Right renal pelvis (tissue), 4 donors: ENCODE measurements around the gene ZNF316. TPM values are rescaled to one million over a fixed set of nuclear protein-coding genes. Genes with fewer than 3 reads are reported as not detected.

ENCODE experiments used
- DNase-seq, 4 donors: peaks; one replicate each; pipeline ENCODE4 v3.0.0-alpha.2; 2013; ENCODE audit warnings: low read depth in 4 of 4, low spot score in 3 of 4, missing footprints in 1 of 4
- polyA plus RNA-seq, 4 donors: library from polyadenylated mRNA; unstranded; fragments of 120-200 nt; gene quantifications; one replicate each; pipeline ENCODE4 v1.2.1, GENCODE V29; 2013; ENCODE audit not compliant: insufficient read length in 4 of 4

ZNF316 gene
- polyA plus RNA-seq, result 10 to 100 TPM; 36.5 to 39.8 (median 37.6) TPM

- DNase-seq, result peak in 1 of 4 donors; percentile 50
Measured at GRCh38 chr7:6636741-6637543, at the start of gene ZNF316. TSS of gene ZNF316 (plus strand) at chr7:6637318. CDS start at chr7:6642410, 5,092 bp downstream.

GRCh38 chr7:6588566-6588965 is 48.6 kb upstream of the ZNF316 start:
- no peak for DNase-seq

GRCh38 chr7:6589151-6589828 is 47.8 kb upstream of the ZNF316 start:
- no peak for DNase-seq

- DNase-seq, result peak; percentile 74 to 80 (median 76)
Measured at GRCh38 chr7:6589829-6590644, 47.1 kb upstream of the ZNF316 start, which contains the start of gene INTS15. TSS of gene INTS15 (plus strand) at chr7:6590021. CDS start at chr7:6590284, 263 bp downstream.

GRCh38 chr7:6590645-6591110 is 46.4 kb upstream of the ZNF316 start:
- DNase-seq, result no peak

- DNase-seq, result no peak
Measured at GRCh38 chr7:6600093-6600492, 37.0 kb upstream of the ZNF316 start.

- DNase-seq, result no peak
Measured at GRCh38 chr7:6604458-6604857, 32.7 kb upstream of the ZNF316 start.

GRCh38 chr7:6606866-6607583 is 30.1 kb upstream of the ZNF316 start:
- DNase-seq, result no peak

- no peak for DNase-seq
Measured at GRCh38 chr7:6607651-6608051, 29.5 kb upstream of the ZNF316 start.

- DNase-seq, result no peak
Measured at GRCh38 chr7:6608081-6608480, 29.0 kb upstream of the ZNF316 start.

GRCh38 chr7:6608794-6609193 is 28.3 kb upstream of the ZNF316 start:
- DNase-seq, result no peak

GRCh38 chr7:6612819-6613218 is 24.3 kb upstream of the ZNF316 start:
- no peak for DNase-seq

GRCh38 chr7:6613706-6614105 is 23.4 kb upstream of the ZNF316 start:
- no peak for DNase-seq

GRCh38 chr7:6614953-6615722 is 22.0 kb upstream of the ZNF316 start, which contains the start of gene ZNF853:
TSS of gene ZNF853 (plus strand) at chr7:6615610. CDS start at chr7:6616175, 565 bp downstream.
- DNase-seq, result no peak

GRCh38 chr7:6615723-6616555 is 21.2 kb upstream of the ZNF316 start:
- DNase-seq, result no peak

GRCh38 chr7:6616854-6617643 is 20.1 kb upstream of the ZNF316 start:
- no peak for DNase-seq

GRCh38 chr7:6618621-6619020 is 18.5 kb upstream of the ZNF316 start:
- DNase-seq, result no peak

GRCh38 chr7:6619961-6620360 is 17.2 kb upstream of the ZNF316 start:
- no peak for DNase-seq
